ENCODE data around the gene TBX2. TPM values are rescaled to one million over a fixed set of nuclear protein-coding genes. Genes with fewer than 3 reads are reported as not detected.

TBX2 gene
- total RNA-seq, 1 donor from 2014 or later, result 0.14 TPM

DNA sequence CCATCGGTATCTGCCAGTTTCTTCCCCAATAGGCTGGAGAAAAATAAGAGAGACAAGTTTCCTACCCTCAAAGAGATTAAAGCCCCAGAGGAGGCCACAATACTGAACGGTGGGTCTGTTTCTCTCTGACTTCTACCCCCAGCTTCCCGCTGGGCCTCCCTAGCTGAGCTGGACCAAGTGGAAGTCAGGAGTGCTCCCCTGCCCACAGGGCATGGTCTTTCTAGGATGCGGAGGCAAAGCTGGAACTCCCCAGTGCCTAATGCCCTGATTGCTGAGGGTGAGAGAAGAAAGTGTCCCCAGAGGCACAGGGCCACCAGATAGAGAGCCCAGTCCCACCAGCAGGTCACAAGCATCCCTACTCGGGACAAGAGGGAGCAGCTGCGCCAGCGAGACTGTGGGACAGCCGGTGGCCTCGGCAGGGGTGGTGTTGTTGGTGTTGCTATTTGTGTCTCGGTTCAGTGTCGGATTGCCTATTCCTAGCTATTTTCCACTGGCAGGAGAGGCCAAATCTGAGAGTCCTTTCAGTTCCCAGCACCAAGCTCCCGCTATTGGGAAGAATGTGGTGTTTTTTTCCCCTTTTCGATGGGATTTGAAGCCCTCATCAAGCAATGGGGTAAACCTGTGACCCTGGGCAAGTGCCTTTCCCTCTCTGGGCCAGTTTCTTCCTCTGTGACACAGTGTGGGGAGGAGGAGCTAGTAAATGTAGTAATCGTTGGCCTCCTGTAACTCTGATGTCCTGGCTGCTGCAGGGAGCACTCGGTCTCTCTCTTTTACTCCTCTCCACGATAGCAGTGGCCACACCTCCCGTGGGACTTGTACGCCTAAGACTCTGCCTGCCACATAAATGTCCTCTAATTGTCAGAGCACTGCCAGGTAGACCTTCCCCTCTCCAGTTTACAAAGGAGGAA, 22.5 kb upstream of the TBX2 start:
- no peaks in the 10 kb centered on the region for H3K9me3 Mint-ChIP-seq
- intact Hi-C loops (cut with micrococcal nuclease), result no loop called here
- no peaks in the 10 kb centered on the region for H3K27me3 Mint-ChIP-seq (ENCODE audit: low read depth)
- H3K27ac Mint-ChIP-seq, result no peak overlapping the region
- H3K36me3 Mint-ChIP-seq (ENCODE audit: low read depth), result no peaks in the 10 kb centered on the region
- no peak for DNase-seq (ENCODE audit: low spot score)
- no peak overlapping the region for H3K4me3 Mint-ChIP-seq (ENCODE audit: low read depth)
- no peaks in the 10 kb centered on the region for H3K4me1 Mint-ChIP-seq (ENCODE audit: low read depth)

DNA sequence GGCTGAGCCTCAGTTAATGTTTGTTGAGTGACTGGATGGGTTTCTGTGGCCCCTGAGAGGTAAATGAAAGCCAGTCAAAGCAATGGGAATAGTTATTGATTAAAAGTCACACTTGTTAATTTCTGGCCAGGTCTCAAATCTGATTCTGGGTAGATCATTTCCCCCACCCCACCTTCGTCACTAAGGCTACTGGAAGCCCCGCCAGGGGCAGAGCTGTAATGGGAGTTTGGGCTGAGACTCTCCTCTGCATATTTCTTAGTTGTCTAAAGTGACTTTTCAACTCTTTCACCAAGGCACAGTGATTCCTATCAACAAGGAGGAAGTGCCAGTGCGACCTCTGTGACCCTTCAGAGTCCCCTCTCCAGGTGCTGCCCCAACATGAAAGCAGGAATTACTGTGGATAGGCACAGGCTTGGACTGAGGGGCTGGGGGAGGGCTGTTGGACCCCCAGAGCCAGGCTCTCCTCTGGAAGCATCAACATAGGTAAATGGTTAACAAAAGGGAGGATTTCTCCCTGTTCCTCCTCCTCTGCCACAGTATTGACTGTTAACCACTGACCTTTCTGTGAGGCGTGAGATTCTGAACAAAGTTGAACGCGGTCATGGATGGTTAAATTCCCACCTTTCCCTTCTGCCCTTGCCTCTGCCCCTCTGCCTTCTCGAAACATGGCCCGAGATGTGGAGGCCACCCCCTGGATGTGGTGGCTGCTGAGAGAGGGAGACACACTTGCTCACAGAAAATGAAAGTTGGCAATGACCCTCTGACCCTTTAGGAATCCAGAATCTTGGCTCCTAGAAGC, 20.8 kb upstream of the TBX2 start:
- Mint-ChIP-seq H3K27me3 (ENCODE audit: low read depth) (no peaks in the 10 kb centered on the region), H3K4me1 (ENCODE audit: low read depth) (no peaks in the 10 kb centered on the region), H3K4me3 (ENCODE audit: low read depth) (no peak overlapping the region), H3K9me3 (no peaks in the 10 kb centered on the region), H3K36me3 (ENCODE audit: low read depth) (no peaks in the 10 kb centered on the region), H3K27ac (no peak overlapping the region)
- no peak for DNase-seq (ENCODE audit: low spot score)
- intact Hi-C loops (cut with micrococcal nuclease), result no loop called here

DNA sequence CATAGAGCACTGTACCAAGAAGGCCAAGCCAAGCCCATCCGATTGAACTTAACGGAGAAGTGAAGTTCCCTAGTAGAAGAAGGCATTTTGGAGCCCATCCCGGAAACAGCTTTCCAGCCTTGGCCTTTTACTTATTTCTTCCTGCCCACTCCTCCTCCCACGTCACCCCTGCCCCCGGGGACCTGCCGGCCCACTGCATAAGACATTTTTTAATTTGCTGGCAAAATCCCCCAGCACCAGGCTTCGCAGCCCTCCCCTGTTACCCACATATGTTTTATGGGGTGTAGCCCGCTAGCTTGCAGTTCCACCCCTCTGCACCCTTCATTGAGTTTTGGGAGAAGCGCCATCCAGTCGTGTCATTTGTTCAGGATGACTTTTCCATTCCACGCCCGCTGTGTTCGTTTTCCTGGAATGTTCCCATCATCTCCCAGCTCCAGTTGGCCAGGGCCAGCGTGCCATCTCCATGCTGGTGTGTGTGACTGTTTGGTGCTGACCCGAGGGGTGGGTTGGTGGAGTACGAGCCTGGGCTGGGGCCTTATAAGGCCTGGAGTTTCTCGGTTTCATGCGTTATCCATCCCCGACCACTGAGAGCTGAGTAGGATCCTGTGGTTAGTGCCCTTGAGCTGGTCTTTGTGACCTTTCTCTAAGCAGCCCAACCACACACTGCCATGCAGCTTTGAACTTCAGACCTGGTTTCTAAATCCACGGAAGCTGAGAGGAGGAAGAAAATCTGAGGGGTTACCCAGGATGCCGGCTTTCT, 20.0 kb upstream of the TBX2 start:
- Mint-ChIP-seq H3K27me3 (ENCODE audit: low read depth) (no peaks in the 10 kb centered on the region), H3K27ac (no peak overlapping the region), H3K4me1 (ENCODE audit: low read depth) (no peaks in the 10 kb centered on the region), H3K9me3 (no peaks in the 10 kb centered on the region), H3K36me3 (ENCODE audit: low read depth) (no peaks in the 10 kb centered on the region), H3K4me3 (ENCODE audit: low read depth) (no peak overlapping the region)
- intact Hi-C loops (cut with micrococcal nuclease), result no loop called here
- DNase-seq (ENCODE audit: low spot score), result no peak

DNA sequence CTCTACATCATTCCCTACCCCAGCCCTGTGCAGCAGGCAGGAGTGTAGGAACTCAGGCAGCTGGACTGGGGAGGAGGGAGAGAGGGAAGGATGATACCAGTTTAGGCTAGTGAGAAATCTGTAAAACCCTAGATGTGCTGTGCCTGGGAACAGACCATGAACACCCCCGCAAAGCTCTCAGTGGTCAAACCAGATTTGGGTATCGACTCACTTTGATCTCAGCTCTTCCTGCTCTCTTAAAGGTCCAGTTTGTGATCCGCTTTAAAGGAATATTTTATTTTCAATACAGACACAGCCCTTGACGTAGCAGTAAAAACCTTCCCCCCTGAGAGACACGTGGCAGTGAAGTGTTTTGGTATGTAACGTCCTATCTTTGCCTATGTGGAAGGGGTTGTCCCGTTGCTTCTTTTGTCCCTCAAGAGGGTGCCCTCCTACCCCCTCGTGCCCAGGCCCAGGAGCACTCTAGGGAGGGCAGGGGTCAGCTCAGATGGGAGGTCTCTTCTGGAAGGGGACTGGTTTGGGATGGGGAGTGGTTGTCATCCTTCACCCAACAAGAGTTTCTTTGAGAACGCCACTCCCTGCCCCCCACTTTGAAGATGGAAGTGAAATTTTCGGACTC, 19.3 kb upstream of the TBX2 start:
- H3K27me3 Mint-ChIP-seq (ENCODE audit: low read depth), result no peaks in the 10 kb centered on the region
- intact Hi-C loops (cut with micrococcal nuclease), result no loop called here

DNA sequence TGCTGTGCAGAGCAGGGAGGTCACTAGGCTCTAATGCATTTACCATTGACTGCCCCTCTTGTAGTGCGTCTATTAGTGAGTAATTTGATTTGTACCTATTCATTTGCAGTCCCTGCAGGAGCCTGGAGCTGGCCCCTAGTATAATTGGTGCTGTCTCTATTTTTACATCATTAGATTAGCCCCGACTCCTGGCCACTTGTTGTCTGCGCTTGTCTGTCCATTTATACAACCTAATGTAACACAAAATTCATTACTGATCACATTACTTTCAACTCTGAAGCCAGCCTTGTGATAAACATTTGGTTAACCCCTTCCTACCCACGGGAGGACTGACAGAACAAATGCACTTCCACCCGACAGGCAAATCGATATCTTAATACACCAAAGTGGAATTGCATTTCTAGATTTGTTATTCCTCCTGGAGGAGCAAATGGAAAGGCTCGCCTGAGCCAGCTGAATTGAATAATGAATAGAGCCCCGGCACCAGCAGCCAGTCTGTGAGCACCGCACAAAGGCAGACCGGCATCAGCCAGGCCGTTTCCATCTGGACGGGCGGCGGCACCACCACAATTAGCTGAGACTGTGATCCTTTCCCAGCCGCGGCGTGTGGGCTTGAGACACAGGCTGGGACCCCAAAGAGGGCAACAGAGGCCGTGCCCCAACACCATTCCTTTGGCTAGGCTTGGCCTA, 18.7 kb upstream of the TBX2 start:
- DNase-seq (ENCODE audit: low spot score), result no peak
- Mint-ChIP-seq H3K9me3 (no peaks in the 10 kb centered on the region), H3K36me3 (ENCODE audit: low read depth) (no peaks in the 10 kb centered on the region), H3K4me1 (ENCODE audit: low read depth) (no peaks in the 10 kb centered on the region), H3K27ac (no peak overlapping the region), H3K27me3 (ENCODE audit: low read depth) (no peaks in the 10 kb centered on the region), H3K4me3 (ENCODE audit: low read depth) (no peak overlapping the region)
- intact Hi-C loops (cut with micrococcal nuclease), result no loop called here

More for the DNA sequence above, 19.3 kb upstream of the TBX2 start:
- no peak overlapping the region for H3K4me3 Mint-ChIP-seq (ENCODE audit: low read depth)
- H3K9me3 Mint-ChIP-seq, result no peaks in the 10 kb centered on the region
- no peak for DNase-seq (ENCODE audit: low spot score)
- no peak overlapping the region for H3K27ac Mint-ChIP-seq
- H3K4me1 Mint-ChIP-seq (ENCODE audit: low read depth), result no peaks in the 10 kb centered on the region
- H3K36me3 Mint-ChIP-seq (ENCODE audit: low read depth), result no peaks in the 10 kb centered on the region

DNA sequence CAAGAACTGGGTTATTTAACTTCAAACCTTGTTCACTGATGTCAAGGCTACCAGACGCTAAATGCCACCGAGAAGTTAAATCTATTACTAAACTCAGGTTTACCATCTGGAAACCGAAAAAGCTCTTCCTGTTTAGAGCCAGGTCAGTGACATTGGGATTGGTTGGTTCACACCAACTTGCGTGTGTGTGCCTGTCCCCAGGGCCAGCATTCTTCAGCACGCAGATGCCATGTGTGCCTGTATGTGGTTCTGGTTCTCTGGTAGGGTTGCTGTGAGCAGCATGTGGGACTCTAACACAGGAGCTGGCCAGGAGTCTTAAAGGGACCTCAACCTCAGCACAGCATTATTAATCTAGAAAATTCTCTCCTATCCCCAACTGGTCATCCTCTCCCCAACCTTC, 18.1 kb upstream of the TBX2 start:
- intact Hi-C loops (cut with micrococcal nuclease), result no loop called here
- H3K4me3 Mint-ChIP-seq (ENCODE audit: low read depth), result no peak overlapping the region
- H3K4me1 Mint-ChIP-seq (ENCODE audit: low read depth), result no peaks in the 10 kb centered on the region
- H3K9me3 Mint-ChIP-seq, result no peaks in the 10 kb centered on the region
- H3K36me3 Mint-ChIP-seq (ENCODE audit: low read depth), result no peaks in the 10 kb centered on the region
- no peak overlapping the region for H3K27ac Mint-ChIP-seq
- DNase-seq (ENCODE audit: low spot score), result no peak
- no peaks in the 10 kb centered on the region for H3K27me3 Mint-ChIP-seq (ENCODE audit: low read depth)

DNA sequence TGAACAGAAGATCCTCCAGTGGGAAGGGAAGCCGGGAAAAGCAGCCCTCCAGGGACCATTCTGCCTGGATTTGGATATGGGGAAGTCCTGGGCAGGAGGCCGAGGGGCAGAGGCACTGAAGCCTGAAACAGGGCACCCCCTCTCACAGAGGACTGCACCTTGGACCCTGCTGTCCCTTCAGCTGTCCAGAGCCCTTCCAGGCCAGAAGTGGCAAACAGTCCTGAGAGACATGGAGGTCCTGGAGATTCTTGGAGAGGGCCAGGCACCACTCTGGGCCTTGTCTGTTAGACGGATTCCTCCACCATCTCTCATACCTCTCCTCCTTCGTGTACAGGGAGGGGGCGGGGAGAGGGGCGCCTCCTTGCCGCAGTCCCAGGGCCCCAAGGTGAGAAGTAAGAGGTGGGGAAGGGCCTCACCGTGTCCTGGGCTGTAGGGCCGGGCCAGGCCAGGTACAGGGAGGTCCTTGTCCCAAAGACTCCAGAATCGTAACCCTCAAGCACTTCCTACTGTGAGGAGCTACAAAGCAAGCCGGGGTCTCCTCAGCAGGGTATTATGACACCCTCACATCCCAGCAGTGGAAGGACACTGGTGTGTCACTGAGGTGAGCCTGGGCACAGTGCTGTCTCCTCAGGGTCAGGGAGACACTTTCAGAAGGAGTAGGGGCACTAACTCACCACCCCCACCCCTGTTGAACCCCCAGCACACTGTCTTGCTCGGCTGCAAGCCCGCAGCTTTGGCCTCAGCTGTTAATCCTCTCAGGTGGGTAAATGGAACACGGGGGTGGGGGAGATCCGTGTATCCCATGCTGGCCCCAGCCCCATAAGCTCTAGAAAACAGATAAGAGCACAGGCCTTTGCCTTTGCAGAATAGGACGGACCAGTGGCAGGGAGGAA, 16.6 kb upstream of the TBX2 start:
- H3K27me3 Mint-ChIP-seq (ENCODE audit: low read depth), result no peaks in the 10 kb centered on the region
- no peak overlapping the region for H3K27ac Mint-ChIP-seq
- intact Hi-C loops (cut with micrococcal nuclease), result no loop called here
- no peaks in the 10 kb centered on the region for H3K9me3 Mint-ChIP-seq
- H3K4me1 Mint-ChIP-seq (ENCODE audit: low read depth), result no peaks in the 10 kb centered on the region
- no peak for DNase-seq (ENCODE audit: low spot score)
- no peak overlapping the region for H3K4me3 Mint-ChIP-seq (ENCODE audit: low read depth)
- no peaks in the 10 kb centered on the region for H3K36me3 Mint-ChIP-seq (ENCODE audit: low read depth)

DNA sequence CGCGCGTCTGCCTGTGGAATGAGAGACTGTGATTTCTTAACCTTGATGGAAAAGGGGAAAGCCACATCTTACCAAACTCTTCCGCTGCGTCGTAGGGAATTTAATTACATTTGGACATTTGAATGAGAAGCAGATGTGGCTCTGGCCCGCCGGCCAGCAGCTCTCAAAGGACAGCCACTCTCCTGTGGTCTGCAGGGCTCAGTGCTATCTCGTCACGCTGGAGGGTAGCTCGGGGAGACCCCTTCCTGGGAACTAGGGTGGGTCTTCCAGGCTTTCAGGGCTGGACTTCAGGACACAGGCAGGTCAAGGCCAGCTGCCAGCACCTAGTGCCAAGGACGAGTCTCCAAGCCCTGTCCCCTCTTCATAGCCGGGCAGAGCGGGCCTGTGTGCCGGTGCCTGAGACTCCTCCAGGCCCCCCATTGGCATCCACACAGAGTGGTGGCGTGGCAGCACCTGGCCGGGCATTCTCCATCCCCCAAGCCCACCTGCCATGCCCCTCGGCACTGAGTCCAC, 15.9 kb upstream of the TBX2 start:
- no peak for DNase-seq (ENCODE audit: low spot score)
- Mint-ChIP-seq H3K4me1 (ENCODE audit: low read depth) (no peaks in the 10 kb centered on the region), H3K27me3 (ENCODE audit: low read depth) (no peaks in the 10 kb centered on the region), H3K4me3 (ENCODE audit: low read depth) (no peak overlapping the region), H3K9me3 (no peaks in the 10 kb centered on the region), H3K36me3 (ENCODE audit: low read depth) (no peaks in the 10 kb centered on the region), H3K27ac (no peak overlapping the region)
- intact Hi-C loops (cut with micrococcal nuclease), result no loop called here

DNA sequence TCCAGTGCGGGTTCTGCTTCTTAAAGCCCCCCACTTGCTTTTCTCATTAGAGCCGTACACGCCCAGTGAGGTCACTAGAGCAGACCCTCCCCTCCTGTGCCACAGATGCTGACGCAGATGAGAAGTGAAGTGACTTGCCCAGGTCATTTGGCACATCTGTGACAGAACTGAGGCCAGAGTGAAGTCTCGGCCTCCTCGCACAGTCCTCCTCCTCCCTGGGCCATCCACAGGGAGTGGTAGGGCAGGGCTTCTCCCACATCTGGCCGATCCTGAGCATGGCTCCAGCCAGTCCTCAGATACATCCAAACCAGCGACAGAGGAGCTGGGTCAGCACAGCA, 15.3 kb upstream of the TBX2 start:
- intact Hi-C loops (cut with micrococcal nuclease), result no loop called here
- Mint-ChIP-seq H3K27ac (no peak overlapping the region), H3K9me3 (no peaks in the 10 kb centered on the region), H3K36me3 (ENCODE audit: low read depth) (no peaks in the 10 kb centered on the region), H3K27me3 (ENCODE audit: low read depth) (no peaks in the 10 kb centered on the region), H3K4me3 (ENCODE audit: low read depth) (no peak overlapping the region), H3K4me1 (ENCODE audit: low read depth) (no peaks in the 10 kb centered on the region)
- DNase-seq (ENCODE audit: low spot score), result no peak

DNA sequence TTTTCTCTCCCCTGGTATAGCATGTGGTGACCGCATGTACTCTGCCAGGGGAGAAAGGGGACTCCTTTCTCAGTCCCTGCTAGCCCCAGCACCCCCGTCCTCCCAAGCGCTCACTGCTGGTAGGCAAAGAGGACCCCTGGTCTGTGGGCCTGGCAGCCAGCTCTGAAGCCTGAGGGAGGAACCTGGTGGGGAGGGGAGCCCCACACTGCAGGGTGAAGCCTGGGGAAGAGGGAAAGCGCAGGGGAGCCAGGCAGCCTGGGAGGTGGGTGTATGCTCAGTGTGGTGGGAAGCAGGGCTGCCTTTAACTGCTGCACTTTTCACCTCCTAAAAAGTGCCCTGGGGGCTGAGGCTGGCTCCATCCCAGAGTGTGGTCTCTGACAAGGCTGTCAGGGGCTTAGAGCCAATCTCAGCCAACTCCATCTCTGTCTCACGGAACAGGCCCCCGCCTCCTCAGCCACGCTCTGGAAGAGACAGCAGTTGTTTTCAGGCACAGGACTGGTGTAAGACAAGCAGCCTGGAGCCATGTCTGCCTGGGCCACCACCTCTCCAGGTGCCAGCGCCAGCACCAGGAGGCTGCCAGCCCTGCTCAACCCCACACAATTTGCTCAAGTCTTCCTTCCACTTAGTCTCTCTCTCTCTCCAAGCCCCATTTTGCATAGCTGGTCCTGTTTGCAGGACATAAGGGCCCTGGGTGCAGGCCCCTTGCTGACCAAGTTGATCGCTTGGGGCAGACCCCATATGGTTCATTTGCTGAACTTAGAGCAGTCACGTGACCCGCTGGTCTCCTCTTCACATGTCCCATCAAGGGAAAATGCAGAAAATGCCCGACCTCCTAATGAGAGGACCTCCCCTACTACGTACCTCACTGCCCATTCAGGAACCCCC, 14.7 kb upstream of the TBX2 start:
- Mint-ChIP-seq H3K36me3 (ENCODE audit: low read depth) (no peaks in the 10 kb centered on the region), H3K27ac (no peak overlapping the region), H3K9me3 (no peaks in the 10 kb centered on the region), H3K4me1 (ENCODE audit: low read depth) (no peaks in the 10 kb centered on the region), H3K27me3 (ENCODE audit: low read depth) (no peaks in the 10 kb centered on the region), H3K4me3 (ENCODE audit: low read depth) (no peak overlapping the region)
- intact Hi-C loops (cut with micrococcal nuclease), result no loop called here
- no peak for DNase-seq (ENCODE audit: low spot score)
